ENCODE measurements around the gene USP53.

Gene USP53

GRCh38 chr4:119260528-119260927 lies 48.0 kb downstream of the USP53 start:
- Histone ChIP-seq H2AFZ (no peak overlapping the region), H3K79me2 (no peaks in the 10 kb centered on the region), H3K4me2 (ENCODE audit: low read length) (no peak overlapping the region), H3K27ac (no peak overlapping the region), H3K4me3 (ENCODE audit: low read depth, low read length) (no peak overlapping the region), H3K36me3 (ENCODE audit: control insufficient read depth, insufficient read depth, low read length) (no peaks in the 10 kb centered on the region), H3K4me1 (no peaks in the 10 kb centered on the region), H3K27me3 (ENCODE audit: control insufficient read depth, insufficient read depth, low read length) (no peaks in the 10 kb centered on the region), H3K9me3 (ENCODE audit: control insufficient read depth, low read length) (no peaks in the 10 kb centered on the region), H3K9ac (no peak overlapping the region)
- TF ChIP-seq CTCF (IDR thresholded peaks at IDR 0.05), result no peak

DNA sequence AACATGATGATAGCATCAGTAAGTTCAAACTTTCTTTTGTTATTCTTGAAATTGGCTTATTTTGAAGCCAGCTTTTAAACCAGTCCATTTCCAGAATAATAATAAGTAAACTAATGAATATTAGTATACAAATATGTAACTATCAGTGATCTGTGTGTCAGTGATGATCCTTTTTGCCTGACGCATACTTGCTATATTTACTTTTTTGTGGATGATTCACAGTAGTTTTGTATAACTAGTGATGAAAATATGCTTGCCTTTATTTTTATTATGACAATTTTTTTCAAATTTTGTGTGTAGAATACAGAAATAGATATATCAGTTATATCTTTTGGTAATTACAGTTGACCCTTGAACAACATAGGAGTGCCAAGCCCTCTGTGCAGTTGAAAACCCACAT lies 49.5 kb downstream of the USP53 start:
- Histone ChIP-seq H3K9ac (no peak overlapping the region), H3K27ac (no peak overlapping the region), H3K4me1 (no peaks in the 10 kb centered on the region), H3K4me3 (ENCODE audit: low read depth, low read length) (no peak overlapping the region), H3K36me3 (ENCODE audit: control insufficient read depth, insufficient read depth, low read length) (no peaks in the 10 kb centered on the region), H2AFZ (no peak overlapping the region), H3K27me3 (ENCODE audit: control insufficient read depth, insufficient read depth, low read length) (no peaks in the 10 kb centered on the region), H3K9me3 (ENCODE audit: control insufficient read depth, low read length) (no peaks in the 10 kb centered on the region), H3K4me2 (ENCODE audit: low read length) (no peak overlapping the region), H3K79me2 (no peaks in the 10 kb centered on the region)
- no peak for TF ChIP-seq CTCF (IDR thresholded peaks at IDR 0.05)

DNA sequence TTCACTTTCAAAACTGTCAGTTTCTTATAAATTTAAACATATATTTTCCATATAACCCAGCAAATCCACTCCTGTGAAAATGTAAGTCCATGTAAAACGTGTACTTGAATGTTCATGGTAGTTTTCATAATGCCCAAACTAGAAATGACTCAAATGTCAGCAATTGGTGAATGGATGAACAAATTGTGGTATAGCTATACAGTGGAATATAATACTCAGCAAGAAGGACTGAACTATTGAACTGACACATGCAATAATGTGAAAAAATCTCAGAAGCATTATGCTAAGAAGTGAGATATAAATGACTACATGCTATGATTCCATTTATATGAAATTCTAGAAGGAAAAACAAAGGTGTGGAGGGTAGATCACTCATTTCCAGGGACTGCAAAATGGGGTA lies 52.2 kb downstream of the USP53 start:
- Histone ChIP-seq H3K27me3 (ENCODE audit: control insufficient read depth, insufficient read depth, low read length) (no peaks in the 10 kb centered on the region), H2AFZ (no peak overlapping the region), H3K79me2 (no peaks in the 10 kb centered on the region), H3K9ac (no peak overlapping the region), H3K9me3 (ENCODE audit: control insufficient read depth, low read length) (no peaks in the 10 kb centered on the region), H3K36me3 (ENCODE audit: control insufficient read depth, insufficient read depth, low read length) (no peaks in the 10 kb centered on the region), H3K27ac (no peak overlapping the region), H3K4me2 (ENCODE audit: low read length) (no peak overlapping the region), H3K4me3 (ENCODE audit: low read depth, low read length) (no peak overlapping the region), H3K4me1 (no peaks in the 10 kb centered on the region)
- no peak for TF ChIP-seq CTCF (IDR thresholded peaks at IDR 0.05)

DNA sequence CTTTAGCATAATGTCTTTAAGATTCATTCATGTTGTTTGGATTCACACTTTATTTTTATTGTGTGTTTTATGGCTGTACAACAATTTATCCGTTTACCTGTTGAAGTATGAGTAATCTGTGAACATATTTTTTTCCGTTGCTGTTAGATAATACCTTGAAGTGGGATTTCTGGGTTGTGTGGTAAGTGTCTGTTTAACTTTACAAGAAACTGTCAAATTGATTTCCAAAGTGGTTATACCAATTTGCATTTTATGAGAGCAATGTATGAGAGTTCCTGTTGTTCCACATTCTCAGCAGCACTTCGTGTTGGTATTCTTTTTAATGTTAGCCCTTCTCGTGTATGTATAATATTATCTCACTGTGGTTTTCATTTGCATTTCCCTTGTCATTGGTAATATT lies 53.6 kb downstream of the USP53 start:
- no peaks in the 10 kb centered on the region for H3K9me3 ChIP-seq (ENCODE audit: control insufficient read depth, low read length)
- no peaks in the 10 kb centered on the region for H3K79me2 ChIP-seq
- H3K27me3 ChIP-seq (ENCODE audit: control insufficient read depth, insufficient read depth, low read length), result no peaks in the 10 kb centered on the region
- H3K4me3 ChIP-seq (ENCODE audit: low read depth, low read length), result no peak overlapping the region
- no peak overlapping the region for H3K4me2 ChIP-seq (ENCODE audit: low read length)
- no peak overlapping the region for H3K27ac ChIP-seq
- no peaks in the 10 kb centered on the region for H3K4me1 ChIP-seq
- no peak for TF ChIP-seq CTCF (IDR thresholded peaks at IDR 0.05)
- H2AFZ ChIP-seq, result no peak overlapping the region
- H3K36me3 ChIP-seq (ENCODE audit: control insufficient read depth, insufficient read depth, low read length), result no peaks in the 10 kb centered on the region
- no peak overlapping the region for H3K9ac ChIP-seq

GRCh38 chr4:119268466-119268865 lies 56.0 kb downstream of the USP53 start:
- H3K4me1 ChIP-seq, result no peaks in the 10 kb centered on the region
- H3K9me3 ChIP-seq (ENCODE audit: control insufficient read depth, low read length), result no peaks in the 10 kb centered on the region
- H3K4me3 ChIP-seq (ENCODE audit: low read depth, low read length), result no peak overlapping the region
- no peak overlapping the region for H3K4me2 ChIP-seq (ENCODE audit: low read length)
- no peaks in the 10 kb centered on the region for H3K79me2 ChIP-seq
- no peaks in the 10 kb centered on the region for H3K27me3 ChIP-seq (ENCODE audit: control insufficient read depth, insufficient read depth, low read length)
- no peak overlapping the region for H3K9ac ChIP-seq
- no peak overlapping the region for H2AFZ ChIP-seq
- no peak for TF ChIP-seq CTCF (IDR thresholded peaks at IDR 0.05)
- no peak overlapping the region for H3K27ac ChIP-seq
- H3K36me3 ChIP-seq (ENCODE audit: control insufficient read depth, insufficient read depth, low read length), result no peaks in the 10 kb centered on the region

Data from parathyroid adenoma (tissue), 2 donors.